ENCODE measurements around the gene TEAD3.

- TF ChIP-seq EZH2phosphoT487 (IDR thresholded peaks at IDR 0.05; ENCODE audit: borderline replicate concordance, low read depth, low read length) = no peak
- no peak for TF ChIP-seq CTCF (conservative IDR thresholded peaks at IDR 0.05; ENCODE audit: low read length)
These were observed 69.0 kb downstream of the TEAD3 start for GRCh38 chr6:35427851-35428321.
